Bone marrow (tissue), 2 donors: ENCODE measurements around the gene TACC2.

Source experiments
- DNase-seq, 2 donors: peaks; one replicate each; lab custom pipeline; 2025; lab: John Stamatoyannopoulos, UW

TACC2 gene

GRCh38 chr10:122148876-122149560, 160.1 kb downstream of the TACC2 start:
- DNase-seq: no peak

GRCh38 chr10:122149561-122150505, 160.9 kb downstream of the TACC2 start:
- no peak for DNase-seq

GRCh38 chr10:122151121-122151694, 162.2 kb downstream of the TACC2 start:
- no peak for DNase-seq

GRCh38 chr10:122152544-122152943, 163.6 kb downstream of the TACC2 start:
- no peak for DNase-seq

- DNase-seq: no peak
These were observed 165.1 kb downstream of the TACC2 start for GRCh38 chr10:122154031-122154544.

- DNase-seq: no peak
These were observed 165.8 kb downstream of the TACC2 start for GRCh38 chr10:122154545-122155366.

GRCh38 chr10:122157451-122157850, 168.5 kb downstream of the TACC2 start:
- no peak for DNase-seq

- DNase-seq: no peak
These were observed 169.4 kb downstream of the TACC2 start for GRCh38 chr10:122158362-122158761.

- DNase-seq: no peak
These were observed 170.4 kb downstream of the TACC2 start for GRCh38 chr10:122159141-122159970.

GRCh38 chr10:122161795-122162194, 172.8 kb downstream of the TACC2 start:
- DNase-seq: no peak

- no peak for DNase-seq
These were observed 173.8 kb downstream of the TACC2 start for GRCh38 chr10:122162671-122163173.

- DNase-seq: no peak
These were observed 174.4 kb downstream of the TACC2 start for GRCh38 chr10:122163174-122164022.

GRCh38 chr10:122164023-122164601, 175.1 kb downstream of the TACC2 start:
- no peak for DNase-seq

GRCh38 chr10:122164815-122165483, 176.0 kb downstream of the TACC2 start:
- DNase-seq: no peak

- DNase-seq: no peak
These were observed 176.7 kb downstream of the TACC2 start for GRCh38 chr10:122165484-122166276.

GRCh38 chr10:122168101-122168500, 179.1 kb downstream of the TACC2 start:
- no peak for DNase-seq

- no peak for DNase-seq
These were observed 179.8 kb downstream of the TACC2 start for GRCh38 chr10:122168598-122169394.
